ENCODE results near the gene UVRAG. TPM values are rescaled to one million over a fixed set of nuclear protein-coding genes. Genes with fewer than 3 reads are reported as not detected.

Gene UVRAG
- total RNA-seq, 2 experiments from 2014 or later: 15.9 to 18.3 TPM

GRCh38 chr11:75800728-75801361 lies 14.2 kb upstream of the UVRAG start:
- Mint-ChIP-seq H3K4me1 (ENCODE audit: low read depth) (peaks cover 12% of the 10 kb centered on the region), H3K27ac (no peak overlapping the region), H3K9me3 (no peaks in the 10 kb centered on the region), H3K4me3 (no peak overlapping the region), H3K36me3 (ENCODE audit: low read depth) (no peaks in the 10 kb centered on the region), H3K27me3 (ENCODE audit: low read depth) (no peaks in the 10 kb centered on the region)
- no peak for DNase-seq
- intact Hi-C loops (cut with micrococcal nuclease): loop anchor here (5.0 kb wide), 1 partner anchor 516 kb away; no protein-coding TSS in a partner anchor
- CTCF ChIA-PET: interaction anchor here (1.0 to 2.7 kb wide), 5 partner anchors 13 to 370 kb away, joined by 3 to 6 read pairs (median 3); no protein-coding TSS in a partner anchor

- CTCF ChIA-PET: interaction anchor here (1.0 to 2.9 kb wide), 6 partner anchors 14 to 370 kb away, joined by 3 to 66 read pairs (median 4); no protein-coding TSS in a partner anchor
- peaks cover 12% of the 10 kb centered on the region for H3K4me1 Mint-ChIP-seq (ENCODE audit: low read depth)
- no peak for DNase-seq
- H3K9me3 Mint-ChIP-seq: no peaks in the 10 kb centered on the region
- intact Hi-C loops (cut with micrococcal nuclease): loop anchor here (2.0 to 5.0 kb wide), 2 partner anchors 79 to 516 kb away; no protein-coding TSS in a partner anchor
- H3K36me3 Mint-ChIP-seq (ENCODE audit: low read depth): no peaks in the 10 kb centered on the region
- H3K27ac Mint-ChIP-seq: no peak overlapping the region
- no peak overlapping the region for H3K4me3 Mint-ChIP-seq
- H3K27me3 Mint-ChIP-seq (ENCODE audit: low read depth): no peaks in the 10 kb centered on the region
These were observed 13.5 kb upstream of the UVRAG start for GRCh38 chr11:75801362-75802020.

GRCh38 chr11:75802021-75802912 lies 12.7 kb upstream of the UVRAG start:
- Mint-ChIP-seq H3K9me3 (no peaks in the 10 kb centered on the region), H3K4me3 (no peak overlapping the region), H3K36me3 (ENCODE audit: low read depth) (no peaks in the 10 kb centered on the region), H3K27ac (peak overlapping the region; percentile 44), H3K4me1 (ENCODE audit: low read depth) (peaks cover 12% of the 10 kb centered on the region), H3K27me3 (ENCODE audit: low read depth) (no peaks in the 10 kb centered on the region)
- CTCF ChIA-PET: interaction anchor here (0.8 to 2.9 kb wide), 16 partner anchors 9 to 369 kb away, joined by 3 to 66 read pairs (median 3); partner anchors contain the start of gene UVRAG
- intact Hi-C loops (cut with micrococcal nuclease): loop anchor here (2.0 to 5.0 kb wide), 2 partner anchors 79 to 515 kb away; no protein-coding TSS in a partner anchor
- DNase-seq: no peak

- Mint-ChIP-seq H3K9me3 (no peaks in the 10 kb centered on the region), H3K4me1 (ENCODE audit: low read depth) (peaks cover 12% of the 10 kb centered on the region), H3K4me3 (no peak overlapping the region), H3K27ac (no peak overlapping the region), H3K36me3 (ENCODE audit: low read depth) (no peaks in the 10 kb centered on the region), H3K27me3 (ENCODE audit: low read depth) (no peaks in the 10 kb centered on the region)
- peak; percentile 85 for DNase-seq
- intact Hi-C loops (cut with micrococcal nuclease): loop anchor here (1.0 to 5.0 kb wide), 4 partner anchors 64 to 514 kb away; no protein-coding TSS in a partner anchor
- CTCF ChIA-PET: interaction anchor here (0.5 to 2.9 kb wide), 20 partner anchors 8 to 350 kb away, joined by 3 to 66 read pairs (median 4); partner anchors contain the start of gene UVRAG
These were observed 11.8 kb upstream of the UVRAG start for GRCh38 chr11:75802913-75803820.

GRCh38 chr11:75809111-75809510 lies 5.9 kb upstream of the UVRAG start:
- CTCF ChIA-PET: interaction anchor here (0.6 to 1.5 kb wide), 2 partner anchors 58 to 344 kb away, joined by 4 to 6 read pairs; no protein-coding TSS in a partner anchor
- H3K27me3 Mint-ChIP-seq (ENCODE audit: low read depth): no peaks in the 10 kb centered on the region
- H3K4me3 Mint-ChIP-seq: no peak overlapping the region
- H3K4me1 Mint-ChIP-seq (ENCODE audit: low read depth): peaks cover 10% of the 10 kb centered on the region
- no peak overlapping the region for H3K27ac Mint-ChIP-seq
- no peaks in the 10 kb centered on the region for H3K9me3 Mint-ChIP-seq
- no peak for DNase-seq
- no peaks in the 10 kb centered on the region for H3K36me3 Mint-ChIP-seq (ENCODE audit: low read depth)
- intact Hi-C loops (cut with micrococcal nuclease): no loop called here

- Mint-ChIP-seq H3K4me1 (ENCODE audit: low read depth) (peaks cover 10% of the 10 kb centered on the region), H3K36me3 (ENCODE audit: low read depth) (no peaks in the 10 kb centered on the region), H3K9me3 (no peaks in the 10 kb centered on the region), H3K27ac (no peak overlapping the region), H3K4me3 (no peak overlapping the region), H3K27me3 (ENCODE audit: low read depth) (no peaks in the 10 kb centered on the region)
- CTCF ChIA-PET: interaction anchor here (0.6 kb wide), 1 partner anchor 343 kb away, joined by 4 read pairs; no protein-coding TSS in a partner anchor
- intact Hi-C loops (cut with micrococcal nuclease): loop anchor here (10.0 kb wide), 1 partner anchor 415 kb away; the partner anchor contains the start of gene RPS3
- no peak for DNase-seq
These were observed 5.0 kb upstream of the UVRAG start for GRCh38 chr11:75809991-75810390.

GRCh38 chr11:75810637-75811390 lies 4.2 kb upstream of the UVRAG start:
- Mint-ChIP-seq H3K4me1 (ENCODE audit: low read depth) (peaks cover 10% of the 10 kb centered on the region), H3K9me3 (no peaks in the 10 kb centered on the region), H3K4me3 (no peak overlapping the region), H3K27ac (no peak overlapping the region), H3K27me3 (ENCODE audit: low read depth) (no peaks in the 10 kb centered on the region), H3K36me3 (ENCODE audit: low read depth) (no peaks in the 10 kb centered on the region)
- CTCF ChIA-PET: interaction anchor here (1.2 kb wide), 1 partner anchor 8 kb away, joined by 5 read pairs; no protein-coding TSS in a partner anchor
- intact Hi-C loops (cut with micrococcal nuclease): loop anchor here (10.0 kb wide), 1 partner anchor 416 kb away; the partner anchor contains the start of gene RPS3
- no peak for DNase-seq

- Mint-ChIP-seq H3K4me3 (no peak overlapping the region), H3K27me3 (ENCODE audit: low read depth) (no peaks in the 10 kb centered on the region), H3K27ac (no peak overlapping the region), H3K9me3 (no peaks in the 10 kb centered on the region), H3K4me1 (ENCODE audit: low read depth) (peaks cover 10% of the 10 kb centered on the region), H3K36me3 (ENCODE audit: low read depth) (no peaks in the 10 kb centered on the region)
- intact Hi-C loops (cut with micrococcal nuclease): loop anchor here (10.0 kb wide), 1 partner anchor 417 kb away; the partner anchor contains the start of gene RPS3
- no peak for DNase-seq
- CTCF ChIA-PET: interaction anchor here (0.6 to 1.2 kb wide), 3 partner anchors 9 to 56 kb away, joined by 3 to 5 read pairs (median 3); no protein-coding TSS in a partner anchor
These were observed 3.5 kb upstream of the UVRAG start for GRCh38 chr11:75811485-75811884.

- Mint-ChIP-seq H3K9me3 (no peaks in the 10 kb centered on the region), H3K27me3 (ENCODE audit: low read depth) (no peaks in the 10 kb centered on the region), H3K36me3 (ENCODE audit: low read depth) (no peaks in the 10 kb centered on the region), H3K4me3 (no peak overlapping the region), H3K4me1 (ENCODE audit: low read depth) (peaks cover 10% of the 10 kb centered on the region), H3K27ac (no peak overlapping the region)
- CTCF ChIA-PET: interaction anchor here (2.8 kb wide), 1 partner anchor 10 kb away, joined by 12 read pairs; no protein-coding TSS in a partner anchor
- intact Hi-C loops (cut with micrococcal nuclease): loop anchor here (10.0 kb wide), 1 partner anchor 418 kb away; the partner anchor contains the start of gene RPS3
- DNase-seq: no peak
These were observed 2.4 kb upstream of the UVRAG start for GRCh38 chr11:75812542-75813040.

- CTCF ChIA-PET: interaction anchor here (0.6 to 2.8 kb wide), 5 partner anchors 10 to 881 kb away, joined by 3 to 12 read pairs (median 4); no protein-coding TSS in a partner anchor
- H3K4me1 Mint-ChIP-seq (ENCODE audit: low read depth): peaks cover 12% of the 10 kb centered on the region
- H3K27me3 Mint-ChIP-seq (ENCODE audit: low read depth): no peaks in the 10 kb centered on the region
- no peak overlapping the region for H3K4me3 Mint-ChIP-seq
- DNase-seq: no peak
- H3K27ac Mint-ChIP-seq: no peak overlapping the region
- intact Hi-C loops (cut with micrococcal nuclease): loop anchor here (10.0 kb wide), 1 partner anchor 418 kb away; the partner anchor contains the start of gene RPS3
- no peaks in the 10 kb centered on the region for H3K36me3 Mint-ChIP-seq (ENCODE audit: low read depth)
- H3K9me3 Mint-ChIP-seq: no peaks in the 10 kb centered on the region
These were observed 1.9 kb upstream of the UVRAG start for GRCh38 chr11:75813124-75813523.

All from activated naive CD4-positive, alpha-beta T cell treated with anti-CD3 and anti-CD28 coated beads for 36 hours (primary cell).